Neuronal stem cell (in vitro differentiated cells): Measurements from ENCODE around the gene IFT88.

ENCODE experiments used
- DNase-seq: peaks from one replicate; pipeline ENCODE4 v3.0.0-alpha.2; 2013; ENCODE audit warnings: low spot score
- H2AFZ ChIP-seq: one replicate; pipeline ENCODE4 v1.6.1; 2013; ENCODE audit warnings: mild to moderate bottlenecking, low read length, inconsistent platforms
- H2AK5ac ChIP-seq: 2 replicates; pipeline ENCODE4 v1.6.1; 2013; ENCODE audit warnings: low read depth, mild to moderate bottlenecking, inconsistent platforms, low read length, moderate library complexity, mixed read lengths
- H2BK120ac ChIP-seq: 2 replicates; pipeline ENCODE4 v1.6.1; 2013; ENCODE audit warnings: low read depth, mild to moderate bottlenecking, inconsistent platforms, low read length, moderate library complexity, mixed read lengths
- H2BK12ac ChIP-seq: one replicate; pipeline ENCODE4 v1.6.1; 2013; ENCODE audit warnings: low read length, inconsistent platforms
- H2BK15ac ChIP-seq: 2 replicates; pipeline ENCODE4 v1.6.1; 2013; ENCODE audit warnings: mild to moderate bottlenecking, low read length, inconsistent platforms, mixed read lengths
- H2BK5ac ChIP-seq: one replicate; pipeline ENCODE4 v1.6.1; 2013; ENCODE audit warnings: inconsistent platforms, mild to moderate bottlenecking, low read length, moderate library complexity
- H3K14ac ChIP-seq: one replicate; pipeline ENCODE4 v1.6.1; 2013; ENCODE audit warnings: low read length, inconsistent platforms
- H3K18ac ChIP-seq: 2 replicates; pipeline ENCODE4 v1.6.1; 2013; ENCODE audit warnings: low read length, inconsistent platforms
- H3K23ac ChIP-seq: 2 replicates; pipeline ENCODE4 v1.6.1; 2013; ENCODE audit warnings: low read depth, mild to moderate bottlenecking, mixed read lengths, low read length, inconsistent platforms; ENCODE audit not compliant: poor library complexity
- H3K27ac ChIP-seq: replicated peaks from 3 replicates; pipeline ENCODE4 v1.5.1; 2013; ENCODE audit warnings: low read length, inconsistent platforms
- H3K27me3 ChIP-seq, 3 experiments: 2 replicates each; pipeline ENCODE4 v1.6.1; 2013; ENCODE audit warnings: low read length in 3 of 3, mild to moderate bottlenecking in 2 of 3, inconsistent platforms in 1 of 3, low read depth in 1 of 3, mixed read lengths in 1 of 3, moderate library complexity in 1 of 3; ENCODE audit not compliant: control insufficient read depth in 3 of 3, insufficient read depth in 3 of 3
- H3K36me3 ChIP-seq, 2 donors: replicated peaks in 1 of 2; 2 replicates each; pipeline ENCODE4 v1.6.1; 2013; ENCODE audit warnings: low read length in 2 of 2; ENCODE audit not compliant: control insufficient read depth in 2 of 2, insufficient read depth in 2 of 2
- H3K4ac ChIP-seq: 2 replicates; pipeline ENCODE4 v1.6.1; 2013; ENCODE audit warnings: inconsistent platforms, mild to moderate bottlenecking, low read length, moderate library complexity
- H3K4me1 ChIP-seq, 2 donors: 1 replicate in 1 of 2; 2 replicates in 1 of 2; pipeline ENCODE4 v1.6.1; 2013; ENCODE audit warnings: low read length in 2 of 2, low read depth in 1 of 2; ENCODE audit not compliant: control insufficient read depth in 2 of 2, insufficient read depth in 1 of 2
- H3K4me2 ChIP-seq: one replicate; pipeline ENCODE4 v1.6.1; 2013; ENCODE audit warnings: mild to moderate bottlenecking, low read length, inconsistent platforms; ENCODE audit not compliant: insufficient read depth, poor library complexity, severe bottlenecking
- H3K4me3 ChIP-seq, 2 donors: 2 replicates each; pipeline ENCODE4 v1.5.1; 2013; ENCODE audit warnings: low read length in 2 of 2, mild to moderate bottlenecking in 2 of 2, inconsistent platforms in 1 of 2, moderate library complexity in 1 of 2
- H3K79me1 ChIP-seq: one replicate; pipeline ENCODE4 v1.6.1; 2013; ENCODE audit warnings: low read depth, mild to moderate bottlenecking, inconsistent platforms, low read length, moderate library complexity
- H3K9ac ChIP-seq: one replicate; pipeline ENCODE4 v1.6.1; 2013; ENCODE audit warnings: mild to moderate bottlenecking, low read depth, low read length, inconsistent platforms; ENCODE audit not compliant: poor library complexity
- H3K9me3 ChIP-seq, 2 donors: replicated peaks in 1 of 2; 2 replicates each; pipeline versions ENCODE3 to v1.6.1; 2013; ENCODE audit warnings: low read length in 2 of 2, mild to moderate bottlenecking in 2 of 2, inconsistent platforms in 1 of 2, low read depth in 1 of 2, mixed read lengths in 1 of 2, moderate library complexity in 1 of 2; ENCODE audit not compliant: control insufficient read depth in 2 of 2, insufficient read depth in 1 of 2
- H4K8ac ChIP-seq: one replicate; pipeline ENCODE4 v1.6.1; 2013; ENCODE audit warnings: low read depth, mild to moderate bottlenecking, inconsistent platforms, low read length, moderate library complexity
- H4K91ac ChIP-seq: one replicate; pipeline ENCODE4 v1.6.1; 2013; ENCODE audit warnings: low read length, low read depth, mild to moderate bottlenecking, inconsistent platforms; ENCODE audit not compliant: poor library complexity
- WGBS, 2 donors: extraction: QIAGEN DNeasy Blood & Tissue Kit; methylation state at CpG; one replicate each; pipeline ENCODE4 v1.1.7; 2013; ENCODE audit warnings: missing lambda C conversion rate in 2 of 2, mixed read lengths in 1 of 2; ENCODE audit not compliant: insufficient read length in 2 of 2, insufficient replicate concordance in 1 of 2; ENCODE audit errors: extremely low coverage in 2 of 2; 5-methylcytosine and 5-hydroxymethylcytosine counted together

The IFT88 gene

DNA sequence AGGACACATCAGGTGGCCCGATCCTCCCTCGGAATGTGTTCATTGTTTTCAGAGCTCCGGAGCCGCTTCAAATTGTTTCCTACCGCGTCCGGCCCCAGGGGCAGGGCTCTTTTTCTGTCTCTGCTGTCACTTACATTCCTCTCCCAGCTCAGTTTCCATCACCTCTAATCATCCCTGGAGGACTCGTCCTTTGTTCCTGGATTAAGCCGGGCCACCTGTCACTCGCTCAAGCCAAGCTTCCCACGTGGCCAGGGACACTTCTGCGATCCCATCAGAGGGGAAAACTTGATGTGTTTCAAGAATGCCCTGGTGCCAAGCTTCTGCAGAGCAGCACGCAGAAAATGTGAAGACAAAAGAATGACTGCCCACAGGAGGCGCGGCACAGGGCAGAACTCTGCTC is 150.0 kb downstream of the IFT88 start:
- Histone ChIP-seq H2AK5ac (no peak overlapping the region), H3K9ac (no peak overlapping the region), H3K4me1 (peaks cover 2 to 16% of the 10 kb centered on the region in 2 donors), H3K36me3 (peaks cover 0 to 1% of the 10 kb centered on the region in 2 donors), H3K9me3 (peaks cover 3 to 4% of the 10 kb centered on the region in 2 donors), H3K23ac (no peak overlapping the region), H3K14ac (no peak overlapping the region), H2AFZ (peak overlapping the region; percentile 63), H2BK5ac (no peak overlapping the region), H3K27me3 (peaks cover 0 to 8% (median 0%) of the 10 kb centered on the region in 3 experiments), H3K18ac (peak overlapping the region; percentile 40), H4K91ac (peak overlapping the region; percentile 6), H2BK15ac (no peak overlapping the region), H3K4ac (no peak overlapping the region), H3K79me1 (no peaks in the 10 kb centered on the region), H2BK12ac (no peak overlapping the region), H3K4me2 (peak overlapping the region; percentile 21), H4K8ac (no peak overlapping the region), H3K4me3 (no peak overlapping the region), H2BK120ac (no peak overlapping the region), H3K27ac (peak overlapping the region; percentile 38)
- no CpG with 5 or more reads among the region's 15 CpGs for WGBS, 2 donors
- peak; percentile 70 for DNase-seq

DNA sequence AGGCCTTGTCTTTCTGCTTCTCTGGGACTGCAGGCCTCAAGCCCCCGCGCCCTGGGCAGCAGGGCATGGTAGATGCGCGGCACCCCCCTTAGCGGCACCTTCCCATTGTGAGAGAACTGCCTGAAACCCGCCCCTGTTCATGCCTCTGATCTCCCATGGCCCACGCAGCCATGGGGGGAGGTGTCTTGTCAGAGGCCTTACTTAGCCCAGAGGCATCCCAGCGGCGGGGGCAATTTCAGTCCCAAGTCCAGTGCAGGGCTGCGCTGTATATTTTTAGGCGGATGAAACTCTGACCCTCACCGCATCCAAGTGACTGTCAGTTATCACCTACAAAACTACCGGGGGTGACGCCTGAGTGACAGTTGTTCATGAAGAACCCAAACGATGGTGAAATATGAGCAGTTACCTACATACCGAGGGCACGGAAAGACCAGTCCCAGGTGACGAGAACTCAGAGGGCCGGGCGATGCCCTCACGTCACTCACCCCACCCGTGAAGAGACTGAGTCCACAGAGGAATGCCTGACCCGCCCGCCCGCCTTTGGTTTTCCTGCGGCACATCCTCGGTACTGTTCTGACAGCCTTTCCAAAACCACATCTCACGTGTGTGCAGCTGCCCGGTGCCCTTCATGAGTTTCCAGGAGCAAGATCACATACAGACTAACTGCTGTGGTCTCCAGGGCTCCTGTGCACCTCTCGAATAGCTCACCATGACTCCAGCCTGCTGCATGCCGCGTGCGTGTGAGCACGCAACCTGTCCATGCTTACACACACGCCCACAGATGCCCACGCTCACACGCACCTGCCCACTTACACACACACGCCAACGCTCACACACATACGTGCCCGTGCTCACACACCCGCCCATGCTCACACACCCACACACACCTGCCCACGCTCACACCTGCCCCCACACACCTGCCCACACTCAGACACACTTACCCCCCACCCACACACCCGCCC is 150.9 kb downstream of the IFT88 start:
- no peaks in the 10 kb centered on the region for H3K79me1 ChIP-seq
- H3K14ac ChIP-seq, result peak overlapping the region; percentile 17
- H2BK15ac ChIP-seq, result peak overlapping the region; percentile 22
- H3K4me3 ChIP-seq, result peak overlapping the region in 1 of 2 donors; percentile 0
- no peak overlapping the region for H3K4me2 ChIP-seq
- H4K91ac ChIP-seq, result no peak overlapping the region
- no peak overlapping the region for H3K4ac ChIP-seq
- H3K23ac ChIP-seq, result no peak overlapping the region
- peaks cover 3 to 4% of the 10 kb centered on the region in 2 donors for H3K9me3 ChIP-seq
- 100% methylated on average over 2 of the region's 44 CpGs; no CpG with 5 or more reads in 1 of the 2 donors for WGBS, 2 donors
- H2BK120ac ChIP-seq, result no peak overlapping the region
- no peak overlapping the region for H2BK5ac ChIP-seq
- H4K8ac ChIP-seq, result no peak overlapping the region
- no peak overlapping the region for H3K27ac ChIP-seq
- peak overlapping the region; percentile 91 for H3K18ac ChIP-seq
- peaks cover 0 to 8% (median 0%) of the 10 kb centered on the region in 3 experiments for H3K27me3 ChIP-seq
- H3K9ac ChIP-seq, result peak overlapping the region; percentile 26
- DNase-seq, result no peak
- peak overlapping the region; percentile 23 for H2AK5ac ChIP-seq
- peak overlapping the region; percentile 63 for H2AFZ ChIP-seq
- H3K4me1 ChIP-seq, result peaks cover 2 to 16% of the 10 kb centered on the region in 2 donors
- H3K36me3 ChIP-seq, result peaks cover 1 to 3% of the 10 kb centered on the region in 2 donors
- peak overlapping the region; percentile 58 for H2BK12ac ChIP-seq

DNA sequence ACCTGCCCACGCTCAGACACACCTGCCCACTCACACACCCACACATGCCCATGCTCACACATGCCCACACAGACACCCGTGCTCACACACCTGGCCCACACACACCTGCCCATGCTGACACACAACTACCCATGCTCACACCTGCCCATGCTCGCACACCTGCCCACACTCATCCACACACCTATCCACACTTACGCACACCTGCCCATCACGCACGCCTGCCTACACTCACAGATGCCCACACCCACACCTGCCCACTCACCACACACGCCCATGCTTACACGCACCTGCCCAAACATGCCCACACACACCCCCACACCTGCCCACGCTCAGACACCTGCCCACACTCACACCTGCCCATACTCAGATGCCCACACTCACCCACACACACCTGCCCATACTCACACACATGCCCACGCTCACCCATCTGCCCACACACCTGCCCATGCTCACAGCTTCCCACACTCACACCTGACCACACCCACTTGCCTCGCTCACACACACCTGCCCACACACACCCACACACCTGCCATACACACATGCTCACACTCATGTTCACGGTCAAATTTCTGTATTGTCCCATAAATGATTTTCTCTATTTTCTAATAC is 152.1 kb downstream of the IFT88 start:
- Histone ChIP-seq H2BK15ac (peak overlapping the region; percentile 22), H3K27ac (no peak overlapping the region), H3K4ac (peak overlapping the region; percentile 41), H3K36me3 (peaks cover 1 to 3% of the 10 kb centered on the region in 2 donors), H3K9me3 (peaks cover 3 to 4% of the 10 kb centered on the region in 2 donors), H2BK120ac (no peak overlapping the region), H3K9ac (peak overlapping the region; percentile 26), H3K18ac (peak overlapping the region; percentile 77), H4K8ac (no peak overlapping the region), H3K23ac (peak overlapping the region; percentile 80), H3K4me2 (no peak overlapping the region), H3K4me3 (peak overlapping the region in 1 of 2 donors; percentile 56), H3K4me1 (peaks cover 0 to 13% of the 10 kb centered on the region in 2 donors), H2BK5ac (peak overlapping the region; percentile 35), H3K14ac (peak overlapping the region; percentile 64), H2AFZ (no peak overlapping the region), H3K27me3 (peaks cover 0 to 8% (median 0%) of the 10 kb centered on the region in 3 experiments), H2AK5ac (peak overlapping the region; percentile 86), H2BK12ac (peak overlapping the region; percentile 99), H4K91ac (peak overlapping the region; percentile 94), H3K79me1 (no peaks in the 10 kb centered on the region)
- no peak for DNase-seq
- no CpG with 5 or more reads among the region's 12 CpGs for WGBS, 2 donors

- no peak overlapping the region for H3K18ac ChIP-seq
- WGBS, 2 donors, result no CpG with 5 or more reads among the region's 13 CpGs
- H3K79me1 ChIP-seq, result no peaks in the 10 kb centered on the region
- no peak overlapping the region for H3K9ac ChIP-seq
- no peak overlapping the region for H2AK5ac ChIP-seq
- H3K4me3 ChIP-seq, result no peak overlapping the region
- peak overlapping the region; percentile 27 for H2BK15ac ChIP-seq
- H2BK5ac ChIP-seq, result no peak overlapping the region
- no peak for DNase-seq
- H2BK120ac ChIP-seq, result no peak overlapping the region
- no peak overlapping the region for H3K4me2 ChIP-seq
- H4K91ac ChIP-seq, result no peak overlapping the region
- no peak overlapping the region for H4K8ac ChIP-seq
- H3K14ac ChIP-seq, result no peak overlapping the region
- H2AFZ ChIP-seq, result no peak overlapping the region
- no peak overlapping the region for H3K23ac ChIP-seq
- H3K4me1 ChIP-seq, result peaks cover 0 to 13% of the 10 kb centered on the region in 2 donors
- no peak overlapping the region for H3K4ac ChIP-seq
- H3K9me3 ChIP-seq, result peaks cover 3 to 4% of the 10 kb centered on the region in 2 donors
- no peak overlapping the region for H2BK12ac ChIP-seq
- H3K36me3 ChIP-seq, result peaks cover 1 to 3% of the 10 kb centered on the region in 2 donors
- H3K27me3 ChIP-seq, result peaks cover 0 to 8% (median 0%) of the 10 kb centered on the region in 3 experiments
- H3K27ac ChIP-seq, result no peak overlapping the region
Observed at GRCh38 chr13:20719783-20720182, 152.8 kb downstream of the IFT88 start.
